ENCODE measurements around the gene THAP7. TPM values are rescaled to one million over a fixed set of nuclear protein-coding genes. Genes with fewer than 3 reads are reported as not detected.
"Not testable (repeated sequence)": the region's sequence is repeated elsewhere in the genome, so short reads cannot be mapped to it uniquely, and the experiment has no call there.

The THAP7 gene
- total RNA-seq, 1 donor from 2014 or later: 29.0 TPM

DNA sequence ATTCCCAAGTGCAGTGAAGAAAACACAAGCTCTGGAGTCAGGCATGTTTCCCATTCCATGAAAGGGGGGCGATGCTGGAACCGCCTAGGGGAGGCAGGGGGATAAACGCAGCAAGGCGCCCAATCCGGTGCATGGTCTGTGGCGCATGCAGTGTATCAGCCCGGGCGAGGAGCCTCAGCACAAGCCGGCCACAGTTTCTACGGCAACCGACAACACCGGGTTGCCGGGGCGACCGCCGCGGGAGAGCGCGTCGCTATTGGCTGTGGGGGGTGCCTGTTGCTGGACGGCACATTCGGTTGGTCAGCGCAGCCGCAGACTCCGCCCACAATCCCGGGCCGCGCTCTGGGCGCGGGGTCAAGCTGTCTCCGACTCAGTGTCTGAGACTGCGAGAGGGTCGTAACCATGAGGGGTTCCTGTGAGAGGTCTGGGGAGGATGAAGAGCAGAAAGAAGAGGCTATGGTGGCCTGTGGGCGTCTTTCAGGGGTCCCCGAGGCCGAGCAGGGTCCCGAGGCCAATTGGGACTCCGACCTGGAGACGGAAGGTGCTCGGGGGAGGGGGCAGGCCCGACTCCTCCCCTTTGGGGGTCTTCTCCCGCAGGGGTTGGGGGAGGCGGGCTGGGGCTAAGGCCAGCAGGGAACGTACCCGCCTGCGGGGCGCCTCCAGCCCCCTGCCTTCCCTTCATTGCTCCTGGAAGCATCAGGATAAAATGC, 43.8 kb upstream of the THAP7 start, which contains the start of gene LRRC74B:
Gene LRRC74B, plus strand, starts transcription at position 362 of the 710 bp plus-strand sequence. Its CDS starts 41 bp downstream, at position 403.
- H3K4me3 ChIP-seq (ENCODE audit: low read depth, low read length): peak within 1 kb of the TSS; percentile 32
- H3K36me3 ChIP-seq (ENCODE audit: control insufficient read depth, insufficient read depth, low read length): no peaks in the 10 kb centered on the region
- FAIRE-seq (no peak), DNase-seq (ENCODE audit: low read depth) (peak; percentile 75)
- no peak for TF ChIP-seq CTCF (IDR thresholded peaks at IDR 0.05; ENCODE audit: insufficient read depth, low read length, severe bottlenecking)
- H3K27me3 ChIP-seq (ENCODE audit: control insufficient read depth, insufficient read depth, low read length): no peaks in the 10 kb centered on the region

DNA sequence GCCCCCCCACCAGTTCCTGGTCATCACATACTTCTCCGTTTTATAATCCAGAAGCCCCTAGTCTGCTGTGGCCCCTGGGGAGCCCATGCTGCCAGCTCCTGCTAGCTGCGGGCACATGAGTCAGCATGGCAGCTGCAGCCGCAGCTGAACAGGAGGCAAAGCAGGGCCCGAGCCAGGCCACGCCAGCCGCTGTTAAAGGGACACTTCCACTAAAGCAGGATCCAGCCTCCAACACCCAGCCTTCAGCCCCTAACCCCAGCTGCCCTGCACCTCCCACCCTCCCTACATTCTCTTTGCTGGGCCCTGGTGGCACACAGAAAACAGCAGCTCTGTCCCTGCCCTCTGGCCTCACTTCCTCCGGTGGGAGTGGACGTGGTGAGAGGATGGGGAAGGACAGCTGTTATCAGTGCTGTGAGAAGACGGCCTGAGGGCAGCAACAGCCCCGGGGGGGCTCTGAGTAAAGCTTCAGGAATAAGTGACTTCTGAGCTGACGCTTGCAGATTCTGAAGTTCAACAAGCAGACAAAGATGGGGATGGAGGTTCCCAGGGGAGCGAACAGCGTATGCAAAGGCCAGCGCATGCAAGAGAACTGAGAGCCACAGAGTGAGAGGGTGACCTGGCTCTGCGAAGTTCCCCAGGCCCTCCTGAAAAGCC, 43.1 kb upstream of the THAP7 start:
- Histone ChIP-seq H3K36me3 (ENCODE audit: control insufficient read depth, insufficient read depth, low read length) (no peaks in the 10 kb centered on the region), H3K4me3 (ENCODE audit: low read depth, low read length) (peak overlapping the region; percentile 18), H3K27me3 (ENCODE audit: control insufficient read depth, insufficient read depth, low read length) (no peaks in the 10 kb centered on the region)
- no peak for TF ChIP-seq CTCF (IDR thresholded peaks at IDR 0.05; ENCODE audit: insufficient read depth, low read length, severe bottlenecking)
- DNase-seq (ENCODE audit: low read depth): no peak
- peak; percentile 18 for FAIRE-seq

- H3K36me3 ChIP-seq (ENCODE audit: control insufficient read depth, insufficient read depth, low read length): no peaks in the 10 kb centered on the region
Measured at GRCh38 chr22:21043860-21044535, 42.1 kb upstream of the THAP7 start.

DNA sequence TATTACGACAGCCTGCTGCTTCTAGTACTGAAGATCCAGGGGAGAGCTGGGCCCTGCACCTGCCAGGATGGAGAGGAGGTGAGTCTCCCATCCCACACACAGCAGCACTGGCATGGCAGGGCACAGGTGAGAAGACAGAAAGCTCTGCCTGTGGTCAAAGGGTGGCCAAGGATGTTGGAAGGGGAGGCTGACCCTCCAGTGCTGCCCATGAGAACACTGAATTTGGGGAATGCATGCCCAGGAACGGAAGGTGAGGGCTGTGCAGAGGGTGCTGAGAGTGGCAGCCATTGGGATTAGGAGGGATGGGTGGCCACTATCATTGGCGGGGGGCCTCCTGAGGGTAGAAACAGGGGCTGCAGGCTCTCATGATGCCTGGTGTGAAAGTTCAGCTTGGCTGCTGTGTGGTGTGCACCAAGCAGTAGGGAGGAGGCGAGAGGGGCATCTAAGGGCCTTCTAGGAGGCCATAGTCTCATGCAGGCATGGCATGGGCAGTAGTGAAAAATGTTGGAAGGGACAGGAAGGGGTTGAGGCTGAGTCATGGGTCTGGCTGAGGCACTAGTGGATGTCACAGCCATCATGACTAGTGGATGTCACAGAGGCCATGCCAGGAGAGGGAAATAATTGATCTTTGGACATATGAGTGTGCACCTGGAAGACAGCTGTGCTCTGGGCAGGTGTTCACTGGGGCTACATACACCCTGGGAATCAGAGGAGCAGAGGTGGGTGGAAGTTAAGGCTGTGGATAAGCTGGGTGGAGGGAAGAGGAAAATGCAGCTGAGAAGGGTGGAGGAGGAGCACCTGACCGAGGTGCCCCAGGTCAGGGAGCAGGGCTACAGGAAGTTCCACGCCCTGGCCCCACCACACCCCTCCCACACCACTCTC, 41.3 kb upstream of the THAP7 start:
- FAIRE-seq: no peak
- H3K4me3 ChIP-seq (ENCODE audit: low read depth, low read length): no peak overlapping the region
- no peaks in the 10 kb centered on the region for H3K36me3 ChIP-seq (ENCODE audit: control insufficient read depth, insufficient read depth, low read length)
- no peak for TF ChIP-seq CTCF (IDR thresholded peaks at IDR 0.05; ENCODE audit: insufficient read depth, low read length, severe bottlenecking)
- no peak for DNase-seq (ENCODE audit: low read depth)
- H3K27me3 ChIP-seq (ENCODE audit: control insufficient read depth, insufficient read depth, low read length): no peaks in the 10 kb centered on the region

More at GRCh38 chr22:21043860-21044535, 42.1 kb upstream of the THAP7 start:
- DNase-seq (ENCODE audit: low read depth) (no peak), FAIRE-seq (no peak)
- no peak overlapping the region for H3K4me3 ChIP-seq (ENCODE audit: low read depth, low read length)
- TF ChIP-seq CTCF (IDR thresholded peaks at IDR 0.05; ENCODE audit: insufficient read depth, low read length, severe bottlenecking): no peak
- no peaks in the 10 kb centered on the region for H3K27me3 ChIP-seq (ENCODE audit: control insufficient read depth, insufficient read depth, low read length)

- Histone ChIP-seq H3K4me3 (ENCODE audit: low read depth, low read length) (no peak overlapping the region), H3K27me3 (ENCODE audit: control insufficient read depth, insufficient read depth, low read length) (no peaks in the 10 kb centered on the region), H3K36me3 (ENCODE audit: control insufficient read depth, insufficient read depth, low read length) (no peaks in the 10 kb centered on the region)
- no peak for TF ChIP-seq CTCF (IDR thresholded peaks at IDR 0.05; ENCODE audit: insufficient read depth, low read length, severe bottlenecking)
- no peak for FAIRE-seq
- peak; percentile 52 for DNase-seq (ENCODE audit: low read depth)
Measured at GRCh38 chr22:21041937-21042336, 40.0 kb upstream of the THAP7 start.

GRCh38 chr22:21039158-21039557, 37.2 kb upstream of the THAP7 start:
- H3K4me3 ChIP-seq (ENCODE audit: low read depth, low read length); FAIRE-seq; DNase-seq (ENCODE audit: low read depth); H3K36me3 ChIP-seq (ENCODE audit: control insufficient read depth, insufficient read depth, low read length); H3K27me3 ChIP-seq (ENCODE audit: control insufficient read depth, insufficient read depth, low read length): not testable (repeated sequence)

Measured in bronchial epithelial cell (primary cell).